ENCODE data around the gene NRIP2.
"Not testable (repeated sequence)": the region's sequence is repeated elsewhere in the genome, so short reads cannot be mapped to it uniquely, and the experiment has no call there.

The NRIP2 gene

GRCh38 chr12:2834581-2835491 lies at the start of gene NRIP2:
Gene NRIP2, minus strand, starts transcription at chr12:2835035. Its CDS starts 52 bp downstream, at chr12:2834983.
- DNase-seq: no peak

- DNase-seq: no peak
These were observed 45.0 kb upstream of the NRIP2 start for GRCh38 chr12:2879853-2880252.

- DNase-seq: no peak
These were observed 43.3 kb upstream of the NRIP2 start for GRCh38 chr12:2877953-2878732.

- DNase-seq: peak; percentile 93
These were observed 42.5 kb upstream of the NRIP2 start, which contains the start of the genes FOXM1 and RHNO1 for GRCh38 chr12:2877047-2877952. Gene FOXM1, minus strand, starts transcription at chr12:2877174. Its CDS starts 2,696 bp downstream, at chr12:2874478. Gene RHNO1, plus strand, starts transcription at chr12:2877223. Its CDS starts 8,144 bp downstream, at chr12:2885367.

- DNase-seq: peak; percentile 40
These were observed 41.7 kb upstream of the NRIP2 start for GRCh38 chr12:2876431-2877046.

GRCh38 chr12:2868986-2869632 lies 34.3 kb upstream of the NRIP2 start:
- DNase-seq: not testable (repeated sequence)

- DNase-seq: no peak
These were observed 29.4 kb upstream of the NRIP2 start for GRCh38 chr12:2864198-2864597.

GRCh38 chr12:2863402-2863801 lies 28.6 kb upstream of the NRIP2 start:
- not testable (repeated sequence) for DNase-seq

GRCh38 chr12:2862876-2863275 lies 28.0 kb upstream of the NRIP2 start:
- DNase-seq: no peak

GRCh38 chr12:2860170-2860569 lies 25.3 kb upstream of the NRIP2 start:
- no peak for DNase-seq

- no peak for DNase-seq
These were observed 24.1 kb upstream of the NRIP2 start for GRCh38 chr12:2858944-2859421.

GRCh38 chr12:2858334-2858733 lies 23.5 kb upstream of the NRIP2 start:
- no peak for DNase-seq

- no peak for DNase-seq
These were observed 22.7 kb upstream of the NRIP2 start for GRCh38 chr12:2857576-2857975.

GRCh38 chr12:2857021-2857431 lies 22.2 kb upstream of the NRIP2 start, which contains the start of gene TEX52:
Gene TEX52, minus strand, starts transcription at chr12:2857039. Its CDS starts 13 bp downstream, at chr12:2857026.
- no peak for DNase-seq

GRCh38 chr12:2856051-2856450 lies 21.2 kb upstream of the NRIP2 start:
- no peak for DNase-seq

- DNase-seq: no peak
These were observed 20.7 kb upstream of the NRIP2 start for GRCh38 chr12:2855546-2855945.

GRCh38 chr12:2854669-2855453 lies 20.0 kb upstream of the NRIP2 start:
- DNase-seq: no peak

GRCh38 chr12:2853626-2854025 lies 18.8 kb upstream of the NRIP2 start:
- DNase-seq: peak; percentile 33

- no peak for DNase-seq
These were observed 17.1 kb upstream of the NRIP2 start for GRCh38 chr12:2851931-2852330.

- DNase-seq: no peak
These were observed 10.4 kb upstream of the NRIP2 start for GRCh38 chr12:2845280-2845679.

Measured in RPMI8226 (cell line).